Astrocyte of the spinal cord (primary cell): ENCODE data around the gene SUPT3H.

Source experiments
- DNase-seq: peaks from one replicate; pipeline ENCODE4 v3.0.0; 2011; ENCODE audit warnings: low read depth, low spot score
- H3K4me3 ChIP-seq: 2 replicates; pipeline ENCODE4 v1.5.1; 2011; ENCODE audit warnings: low read depth, mild to moderate bottlenecking, low read length, moderate library complexity
- CTCF ChIP-seq: IDR thresholded peaks from 2 replicates; pipeline ENCODE4 v1.5.1; 2012; ENCODE audit warnings: low read depth, mild to moderate bottlenecking, low read length, inconsistent platforms
- in situ Hi-C: cut with HindIII; loops from 2 replicates; pipeline ENCODE4 v1.10.0; 2017; ENCODE audit warnings: low sequenced_read_pairs

The SUPT3H gene

GRCh38 chr6:45006893-45007292 is 370.8 kb downstream of the SUPT3H start:
- no peak for TF ChIP-seq CTCF
- no peak overlapping the region for H3K4me3 ChIP-seq
- no peak for DNase-seq
- in situ Hi-C loops: no loop called here

- no peak for TF ChIP-seq CTCF
- in situ Hi-C loops: no loop called here
- DNase-seq: no peak
- H3K4me3 ChIP-seq: no peak overlapping the region
These were observed 373.8 kb downstream of the SUPT3H start for GRCh38 chr6:45003961-45004360.

- H3K4me3 ChIP-seq: no peak overlapping the region
- DNase-seq: no peak
- TF ChIP-seq CTCF: no peak
- in situ Hi-C loops: no loop called here
These were observed 374.3 kb downstream of the SUPT3H start for GRCh38 chr6:45003387-45003786.

GRCh38 chr6:45002390-45003105 is 375.2 kb downstream of the SUPT3H start:
- DNase-seq: no peak
- H3K4me3 ChIP-seq: no peak overlapping the region
- in situ Hi-C loops: no loop called here

GRCh38 chr6:45001663-45002062 is 376.1 kb downstream of the SUPT3H start:
- no peak for TF ChIP-seq CTCF
- in situ Hi-C loops: no loop called here
- no peak overlapping the region for H3K4me3 ChIP-seq
- DNase-seq: no peak

More at GRCh38 chr6:45002390-45003105, 375.2 kb downstream of the SUPT3H start:
- no peak for TF ChIP-seq CTCF

- no peak for DNase-seq
- H3K4me3 ChIP-seq: no peak overlapping the region
- TF ChIP-seq CTCF: no peak
- in situ Hi-C loops: no loop called here
These were observed 376.9 kb downstream of the SUPT3H start for GRCh38 chr6:45000833-45001232.
